Measurements from ENCODE around the gene WWTR1. TPM values are rescaled to one million over a fixed set of nuclear protein-coding genes. Genes with fewer than 3 reads are reported as not detected.

The WWTR1 gene
- total RNA-seq, 1 experiment from 2014 or later = 24.4 TPM

GRCh38 chr3:149572796-149573414 lies 84.9 kb downstream of the WWTR1 start:
- Histone ChIP-seq H3K4ac (ENCODE audit: low read depth, low read length) (no peak overlapping the region; the same call in 1 of the 2 replicates), H3K27ac (ENCODE audit: insufficient read length, low read depth, low read length) (no peak overlapping the region), H3K4me1 (ENCODE audit: insufficient read depth, low read length) (peaks cover 16% of the 10 kb centered on the region), H3K9me3 (ENCODE audit: control insufficient read depth, low read depth, low read length) (no peaks in the 10 kb centered on the region), H3K56ac (ENCODE audit: insufficient read length, low read depth, low read length) (no peak overlapping the region), H3K14ac (ENCODE audit: insufficient read depth, low read length) (no peak overlapping the region), H3K23ac (ENCODE audit: insufficient read length, low read depth, low read length) (no peak overlapping the region), H4K8ac (replicated peaks; ENCODE audit: insufficient read length, low read depth, low read length) (no peak overlapping the region), H4K5ac (ENCODE audit: insufficient read length, low read depth, low read length) (no peak overlapping the region), H2BK15ac (ENCODE audit: low read depth, low read length) (no peak overlapping the region), H2AK5ac (ENCODE audit: insufficient read length, low read length) (no peak overlapping the region), H3K18ac (ENCODE audit: insufficient read length, low read depth, low read length) (no peak overlapping the region), H3K79me1 (ENCODE audit: insufficient read depth, low read depth, low read length, poor library complexity, severe bottlenecking) (no peaks in the 10 kb centered on the region), H2BK5ac (ENCODE audit: insufficient read length, low read length) (no peak overlapping the region), H4K20me1 (ENCODE audit: control insufficient read depth, insufficient read depth, insufficient read length) (no peaks in the 10 kb centered on the region), H3K79me2 (ENCODE audit: insufficient read depth, low read length) (peaks cover 3% of the 10 kb centered on the region; the same call in 1 of the 2 replicates), H2BK120ac (ENCODE audit: low read depth, low read length, poor library complexity, severe bottlenecking) (no peak overlapping the region), H3K23me2 (ENCODE audit: insufficient read length, low read depth, low read length, poor library complexity, severe bottlenecking) (no peaks in the 10 kb centered on the region), H3K27me3 (ENCODE audit: insufficient read depth, low read length) (no peaks in the 10 kb centered on the region; the same call in 1 of the 2 replicates), H2BK20ac (ENCODE audit: low read depth, low read length, poor library complexity, severe bottlenecking) (no peak overlapping the region), H2AFZ (ENCODE audit: low read length) (no peak overlapping the region), H3K9ac (ENCODE audit: extremely low read depth, insufficient read length, low read length) (no peak overlapping the region), H2BK12ac (ENCODE audit: insufficient read length, low read depth, low read length) (peak overlapping the region; percentile 55), H3T11ph (ENCODE audit: low read length) (no peak overlapping the region), H4K91ac (ENCODE audit: insufficient read length, low read depth, low read length) (no peak overlapping the region), H3K4me2 (ENCODE audit: insufficient read depth, insufficient read length, low read length) (no peak overlapping the region)
- Mint-ChIP-seq H3K4me1 (peaks cover 40 to 46% of the 10 kb centered on the region in 2 experiments), H3K27me3 (ENCODE audit: low read depth) (peaks cover 9% of the 10 kb centered on the region), H3K36me3 (ENCODE audit: insufficient read depth in 1 of 3, low read depth in 3 of 3) (peaks cover 11 to 13% (median 13%) of the 10 kb centered on the region in 3 experiments), H3K9me3 (no peaks in the 10 kb centered on the region; a peak in 1 of 5 replicates), H3K27ac (peak overlapping the region in 1 of 3 experiments; percentile 56; a peak in 1 of 7 replicates), H3K4me3 (no peak overlapping the region)
- TF ChIP-seq CTCF (conservative IDR thresholded peaks at IDR 0.05) = no peak
- WGBS (ENCODE audit: extremely low coverage, insufficient read length, low lambda C conversion rate) = no CpG with 5 or more reads among the region's 6 CpGs
- no peak for DNase-seq
